Thoracic aorta (tissue), 2 donors: ENCODE results near the gene SLCO2A1. TPM values are rescaled to one million over a fixed set of nuclear protein-coding genes. Genes with fewer than 3 reads are reported as not detected.

Experiments
- ATAC-seq: fragments of 150-250 bp; one replicate; pipeline ENCODE4 v1.8.0; 2017; ENCODE audit warnings: low read depth; ENCODE audit not compliant: insufficient number of reproducible peaks, low FRiP score
- DNase-seq: peaks from one replicate; pipeline ENCODE4 v3.0.0-alpha.2; 2020; ENCODE audit warnings: low spot score
- H3K27ac ChIP-seq, 2 donors: fragments of 200-600 bp; sonication (generic); 1 replicate in 1 of 2; 2 replicates in 1 of 2; pipeline ENCODE4 v1.5.1; 2016; ENCODE audit warnings: mild to moderate bottlenecking in 2 of 2, moderate library complexity in 2 of 2
- H3K27me3 ChIP-seq: fragments of 200-600 bp; sonication (generic); replicated peaks from 2 replicates; pipeline ENCODE4 v1.6.0; 2016; ENCODE audit warnings: mild to moderate bottlenecking; ENCODE audit not compliant: insufficient read depth
- H3K36me3 ChIP-seq: fragments of 200-600 bp; sonication (generic); one replicate; pipeline ENCODE4 v1.5.1; 2016
- H3K4me1 ChIP-seq, 2 donors: fragments of 200-600 bp; sonication (generic); 1 replicate in 1 of 2; 2 replicates in 1 of 2; pipeline versions ENCODE4 v1.5.1 to v1.6.0; 2016; ENCODE audit warnings: low read depth in 2 of 2, mild to moderate bottlenecking in 1 of 2; ENCODE audit not compliant: control insufficient read depth in 1 of 2
- H3K4me3 ChIP-seq: fragments of 200-600 bp; sonication (generic); 2 replicates; pipeline ENCODE4 v1.5.1; 2016; ENCODE audit warnings: mild to moderate bottlenecking
- H3K9me3 ChIP-seq: fragments of 200-600 bp; sonication (generic); 2 replicates; pipeline ENCODE4 v1.5.1; 2016
- total RNA-seq, 2 donors: library from RNA; depleted of rRNA; stranded (reverse); fragments of >200 nt; gene quantifications; one replicate each; pipeline versions ENCODE4 v1.1.0 to v1.2.3, GENCODE V29; 2016
- TF ChIP-seq, protein P1 (sequence below): fragments of 200-600 bp; sonication (generic); IDR thresholded peaks from one replicate; pipeline ENCODE4 v1.5.1; 2019; ENCODE audit warnings: antibody characterized with exemption

Gene SLCO2A1
- total RNA-seq, 2 donors from 2014 or later, result 7.9 to 115 TPM

DNA sequence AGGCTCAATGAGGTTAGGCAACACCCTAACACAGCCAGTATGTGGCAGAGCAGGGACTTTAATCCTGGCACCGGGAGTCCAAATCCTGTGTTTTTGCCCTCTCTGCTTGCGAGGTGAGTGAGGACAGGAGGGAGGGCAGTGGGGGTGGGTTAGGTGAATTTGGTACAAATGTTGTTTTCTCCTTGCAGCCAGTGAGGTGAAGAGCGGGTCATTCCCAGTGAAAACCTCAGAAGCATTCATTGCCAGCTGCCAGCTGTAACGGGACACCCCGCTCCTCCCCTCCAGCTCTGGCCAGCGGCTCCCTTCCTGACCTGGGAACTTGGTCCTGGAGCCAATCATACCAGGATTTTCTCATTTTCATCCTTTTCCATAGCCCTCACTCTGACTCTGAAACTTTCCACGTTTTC lies 88.3 kb downstream of the SLCO2A1 start:
- Histone ChIP-seq H3K4me3 (peak overlapping the region; percentile 7), H3K27me3 (no peaks in the 10 kb centered on the region), H3K36me3 (no peaks in the 10 kb centered on the region), H3K27ac (peak overlapping the region; percentile 57 to 62), H3K9me3 (no peaks in the 10 kb centered on the region), H3K4me1 (peaks cover 29 to 68% of the 10 kb centered on the region in 2 donors)
- no peak for DNase-seq
- TF ChIP-seq, protein P1, sequence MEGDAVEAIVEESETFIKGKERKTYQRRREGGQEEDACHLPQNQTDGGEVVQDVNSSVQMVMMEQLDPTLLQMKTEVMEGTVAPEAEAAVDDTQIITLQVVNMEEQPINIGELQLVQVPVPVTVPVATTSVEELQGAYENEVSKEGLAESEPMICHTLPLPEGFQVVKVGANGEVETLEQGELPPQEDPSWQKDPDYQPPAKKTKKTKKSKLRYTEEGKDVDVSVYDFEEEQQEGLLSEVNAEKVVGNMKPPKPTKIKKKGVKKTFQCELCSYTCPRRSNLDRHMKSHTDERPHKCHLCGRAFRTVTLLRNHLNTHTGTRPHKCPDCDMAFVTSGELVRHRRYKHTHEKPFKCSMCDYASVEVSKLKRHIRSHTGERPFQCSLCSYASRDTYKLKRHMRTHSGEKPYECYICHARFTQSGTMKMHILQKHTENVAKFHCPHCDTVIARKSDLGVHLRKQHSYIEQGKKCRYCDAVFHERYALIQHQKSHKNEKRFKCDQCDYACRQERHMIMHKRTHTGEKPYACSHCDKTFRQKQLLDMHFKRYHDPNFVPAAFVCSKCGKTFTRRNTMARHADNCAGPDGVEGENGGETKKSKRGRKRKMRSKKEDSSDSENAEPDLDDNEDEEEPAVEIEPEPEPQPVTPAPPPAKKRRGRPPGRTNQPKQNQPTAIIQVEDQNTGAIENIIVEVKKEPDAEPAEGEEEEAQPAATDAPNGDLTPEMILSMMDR, result no peak
- ATAC-seq, result no peak

DNA sequence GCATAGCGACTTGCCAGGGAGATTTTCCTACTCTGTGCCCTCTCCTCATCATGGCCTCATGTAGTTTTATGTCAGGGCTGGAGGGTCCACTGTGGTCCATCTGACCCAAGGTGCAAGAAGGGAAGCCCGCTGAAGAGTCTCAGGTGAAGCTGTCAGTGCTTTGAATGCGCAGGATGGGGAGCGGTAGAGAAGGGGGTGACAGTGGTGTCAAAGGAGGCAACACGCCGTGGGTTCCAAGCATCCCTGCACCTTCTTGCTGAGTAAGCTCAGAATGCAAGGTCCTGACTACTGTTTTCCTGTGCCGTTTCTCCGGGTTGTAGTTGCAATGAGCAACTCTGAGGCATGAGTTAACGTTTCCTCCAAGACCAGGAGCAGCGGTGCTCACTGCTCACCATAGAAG lies 89.2 kb downstream of the SLCO2A1 start:
- Histone ChIP-seq H3K27ac (no peak overlapping the region), H3K4me1 (peaks cover 29 to 67% of the 10 kb centered on the region in 2 donors), H3K36me3 (no peaks in the 10 kb centered on the region), H3K9me3 (no peaks in the 10 kb centered on the region), H3K4me3 (no peak overlapping the region), H3K27me3 (no peaks in the 10 kb centered on the region)
- no peak for DNase-seq
- TF ChIP-seq, protein P1, result no peak
- no peak for ATAC-seq

DNA sequence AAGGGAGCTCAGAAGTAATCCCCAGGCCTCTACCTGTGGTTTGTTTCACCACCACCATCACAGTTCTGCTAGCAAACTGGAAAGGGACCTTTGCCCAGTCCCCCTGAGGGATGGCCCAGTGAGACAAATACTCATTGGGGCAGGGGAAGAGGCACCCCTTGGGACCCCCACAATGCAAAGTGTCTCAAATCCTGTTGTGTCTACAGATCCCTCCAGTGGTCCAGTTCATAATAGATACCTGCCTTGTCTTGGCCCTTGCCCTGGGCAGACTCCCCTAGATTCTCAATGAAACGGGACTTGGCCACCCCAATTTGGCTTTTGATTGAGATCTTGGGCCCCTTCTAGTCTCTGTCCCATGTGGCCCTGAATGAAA lies 90.3 kb downstream of the SLCO2A1 start:
- DNase-seq, result no peak
- no peaks in the 10 kb centered on the region for H3K9me3 ChIP-seq
- H3K36me3 ChIP-seq, result no peaks in the 10 kb centered on the region
- H3K4me1 ChIP-seq, result peaks cover 24 to 56% of the 10 kb centered on the region in 2 donors
- no peak overlapping the region for H3K4me3 ChIP-seq
- H3K27me3 ChIP-seq, result no peaks in the 10 kb centered on the region
- TF ChIP-seq, protein P1, result no peak
- ATAC-seq, result no peak
- H3K27ac ChIP-seq, result no peak overlapping the region

DNA sequence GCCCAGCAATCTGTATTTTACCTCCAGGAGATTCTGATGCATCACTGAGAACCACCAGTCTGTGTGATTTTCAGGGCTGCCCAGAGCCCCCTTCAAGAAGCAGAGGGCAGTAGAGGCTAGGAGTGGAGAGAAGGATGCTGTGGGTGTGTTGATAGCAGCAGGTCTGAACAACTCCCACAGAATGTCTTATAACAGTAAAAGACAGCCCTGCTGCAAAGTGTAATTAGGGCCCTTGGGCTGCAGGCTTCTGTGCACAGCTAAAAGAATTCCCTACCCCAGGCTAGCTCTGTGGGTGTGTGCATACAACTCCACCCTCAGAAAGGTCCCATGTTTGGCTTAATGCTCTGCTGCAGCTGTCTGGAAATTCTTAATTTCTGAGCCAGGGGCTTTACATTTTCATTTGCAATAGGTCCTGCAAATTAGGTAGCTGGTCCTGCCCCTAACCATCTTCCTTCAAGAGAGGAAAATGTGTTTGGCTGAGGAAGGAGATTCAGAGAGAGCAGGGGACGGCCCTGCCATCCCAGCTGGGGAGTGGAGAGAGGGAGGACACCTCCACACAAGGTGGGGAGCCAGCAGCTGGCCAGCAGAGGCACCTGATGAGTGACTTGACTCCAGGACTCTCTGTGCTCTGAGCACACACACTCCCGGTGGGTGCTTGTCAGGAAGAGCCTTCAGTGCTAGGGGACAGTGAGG lies 90.8 kb downstream of the SLCO2A1 start:
- Histone ChIP-seq H3K4me3 (no peak overlapping the region), H3K4me1 (peaks cover 19 to 51% of the 10 kb centered on the region in 2 donors), H3K27me3 (no peaks in the 10 kb centered on the region), H3K36me3 (no peaks in the 10 kb centered on the region), H3K9me3 (no peaks in the 10 kb centered on the region), H3K27ac (no peak overlapping the region)
- ATAC-seq, result no peak
- DNase-seq, result no peak
- TF ChIP-seq, protein P1, result no peak

GRCh38 chr3:133937756-133938601 lies 91.7 kb downstream of the SLCO2A1 start:
- DNase-seq, result no peak

More at GRCh38 chr3:133937756-133938601, 91.7 kb downstream of the SLCO2A1 start:
- H3K36me3 ChIP-seq, result no peaks in the 10 kb centered on the region
- peak overlapping the region; percentile 49 to 59 for H3K27ac ChIP-seq
- no peaks in the 10 kb centered on the region for H3K27me3 ChIP-seq
- H3K4me1 ChIP-seq, result peaks cover 14 to 42% of the 10 kb centered on the region in 2 donors
- ATAC-seq, result peak; percentile 7
- no peaks in the 10 kb centered on the region for H3K9me3 ChIP-seq
- TF ChIP-seq, protein P1, result no peak
- H3K4me3 ChIP-seq, result no peak overlapping the region
